Epithelial cell of proximal tubule (primary cell): ENCODE data around the gene VSTM4. TPM values are rescaled to one million over a fixed set of nuclear protein-coding genes. Genes with fewer than 3 reads are reported as not detected.

Source experiments
- DNase-seq: peaks from one replicate; pipeline ENCODE4 v3.0.0-alpha.2; 2011; ENCODE audit warnings: low read depth
- H3K4me3 ChIP-seq: 2 replicates; pipeline ENCODE4 v1.5.1; 2011; ENCODE audit warnings: low read depth, mild to moderate bottlenecking, low read length
- CTCF ChIP-seq: conservative IDR thresholded peaks from 2 replicates; pipeline ENCODE4 v1.5.1; 2012; ENCODE audit warnings: low read depth, mild to moderate bottlenecking, low read length
- total RNA-seq: library from RNA; depleted of rRNA; stranded (reverse); fragments of >200 nt; gene quantifications from 2 replicates; pipeline ENCODE4 v1.2.3, GENCODE V29; 2015

Gene VSTM4
- total RNA-seq, 1 donor from 2014 or later: 0.40 TPM

DNA sequence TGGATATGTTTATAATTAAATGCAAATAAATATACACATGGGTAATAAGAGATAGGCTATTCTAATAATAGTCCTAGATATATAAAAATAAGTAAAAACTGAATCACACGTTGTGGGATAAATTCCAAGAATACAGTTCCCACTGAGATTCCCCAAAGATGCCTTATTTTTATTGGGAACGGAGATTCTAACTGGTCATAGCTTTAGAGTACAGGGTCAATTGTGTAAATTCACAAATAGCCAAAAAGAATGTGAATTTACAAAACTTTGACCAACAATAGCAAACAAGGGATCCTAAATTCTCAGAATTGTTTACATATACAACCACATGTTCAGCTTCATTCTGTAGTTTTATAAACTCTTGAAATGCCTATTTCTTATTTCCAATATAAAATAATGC, 65.0 kb downstream of the VSTM4 start:
- DNase-seq: no peak
- H3K4me3 ChIP-seq: no peak overlapping the region
- no peak for TF ChIP-seq CTCF

DNA sequence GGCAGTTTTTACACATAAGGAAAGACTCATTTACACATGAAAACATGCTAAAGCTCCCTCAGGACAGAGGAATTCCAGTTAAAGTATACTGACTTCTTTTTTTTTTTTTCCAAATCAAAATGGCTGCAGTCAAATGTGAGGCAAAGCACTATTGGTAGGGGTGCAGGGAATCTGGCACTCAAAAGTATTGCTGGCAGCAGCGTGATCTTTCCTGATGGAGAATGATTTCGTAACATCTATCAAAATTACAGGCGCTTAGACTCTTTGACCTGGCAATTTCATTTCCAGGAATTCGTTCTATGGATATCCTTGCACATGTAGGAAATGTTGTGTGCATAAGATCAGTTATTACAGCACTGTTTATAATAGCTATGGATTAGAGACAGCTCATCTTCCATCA, 65.7 kb downstream of the VSTM4 start:
- no peak for TF ChIP-seq CTCF
- no peak overlapping the region for H3K4me3 ChIP-seq
- no peak for DNase-seq

DNA sequence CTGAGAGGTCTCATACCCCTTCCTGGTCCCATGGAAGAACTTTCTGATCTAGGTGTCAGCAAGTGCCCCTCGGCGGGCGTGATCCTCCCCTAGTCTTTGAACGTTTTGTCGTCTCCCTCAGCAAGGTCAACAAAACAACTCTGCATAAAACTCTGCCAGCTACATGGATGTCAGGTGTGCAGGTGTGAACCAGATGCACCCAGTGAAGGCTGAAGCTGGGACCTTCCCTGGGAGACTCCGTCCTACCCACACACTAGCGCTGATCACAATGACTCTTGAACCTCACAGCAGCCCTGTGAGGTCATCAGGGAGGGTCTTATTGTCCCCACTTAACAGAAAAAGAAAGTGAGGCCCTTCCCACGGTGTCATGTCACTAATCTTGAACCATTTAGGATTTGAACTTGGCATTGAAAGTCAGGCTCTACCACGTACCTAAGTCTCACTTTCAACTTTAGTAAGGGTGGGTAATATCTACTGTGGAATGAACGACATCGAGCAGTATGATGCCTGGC, 68.1 kb downstream of the VSTM4 start:
- no peak for DNase-seq
- TF ChIP-seq CTCF: no peak
- no peak overlapping the region for H3K4me3 ChIP-seq

GRCh38 chr10:49044293-49045193, 70.8 kb downstream of the VSTM4 start:
- DNase-seq: no peak
- H3K4me3 ChIP-seq: no peak overlapping the region
- TF ChIP-seq CTCF: no peak

DNA sequence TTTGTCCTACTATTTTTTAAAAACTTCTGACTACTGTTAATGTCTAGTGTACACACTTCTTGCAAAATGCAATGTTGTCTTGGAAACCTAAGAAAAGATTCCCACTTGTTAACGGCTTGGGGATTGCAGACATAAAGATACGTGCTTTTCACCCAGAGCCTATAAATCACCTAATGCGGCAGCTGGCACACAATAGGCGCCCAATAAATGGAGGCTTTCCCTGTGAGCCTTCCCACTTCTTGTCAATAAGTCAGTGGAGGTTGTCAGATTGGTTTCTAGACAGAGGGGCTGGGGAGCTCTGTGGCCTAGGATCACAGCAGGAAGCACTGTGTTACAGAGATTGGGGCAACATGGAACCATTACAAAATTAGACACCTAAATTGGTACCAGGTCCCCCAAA, 74.7 kb downstream of the VSTM4 start:
- H3K4me3 ChIP-seq: no peak overlapping the region
- no peak for DNase-seq
- TF ChIP-seq CTCF: no peak

DNA sequence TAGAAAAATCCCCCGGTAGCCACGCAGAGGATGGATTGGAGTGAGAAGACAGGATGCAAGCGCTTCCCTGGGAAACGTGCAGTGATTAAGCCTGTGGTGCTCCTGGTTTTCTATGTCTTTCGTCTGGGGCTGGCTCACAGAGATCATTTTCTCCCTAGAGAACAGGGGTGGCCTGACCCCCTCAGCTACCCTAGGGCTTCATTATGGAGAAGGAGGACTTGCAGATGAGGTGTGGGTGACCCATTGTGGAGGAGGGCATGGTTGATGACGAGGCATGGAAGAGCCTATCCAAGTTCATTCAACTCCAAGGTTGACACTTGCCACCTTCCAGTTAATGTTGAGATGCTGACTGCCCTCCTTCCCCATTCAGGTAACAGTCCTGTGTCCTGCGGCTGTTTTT, 75.9 kb downstream of the VSTM4 start:
- H3K4me3 ChIP-seq: no peak overlapping the region
- no peak for TF ChIP-seq CTCF

GRCh38 chr10:49038711-49039110, 76.6 kb downstream of the VSTM4 start:
- no peak for DNase-seq
- TF ChIP-seq CTCF: no peak
- no peak overlapping the region for H3K4me3 ChIP-seq

More for the DNA sequence above, 75.9 kb downstream of the VSTM4 start:
- no peak for DNase-seq
